ENCODE results near the gene ZMYND10. TPM values are rescaled to one million over a fixed set of nuclear protein-coding genes. Genes with fewer than 3 reads are reported as not detected.

Gene ZMYND10
- total RNA-seq, 4 donors from 2014 or later = 0.28 to 2.1 (median 0.64) TPM

DNA sequence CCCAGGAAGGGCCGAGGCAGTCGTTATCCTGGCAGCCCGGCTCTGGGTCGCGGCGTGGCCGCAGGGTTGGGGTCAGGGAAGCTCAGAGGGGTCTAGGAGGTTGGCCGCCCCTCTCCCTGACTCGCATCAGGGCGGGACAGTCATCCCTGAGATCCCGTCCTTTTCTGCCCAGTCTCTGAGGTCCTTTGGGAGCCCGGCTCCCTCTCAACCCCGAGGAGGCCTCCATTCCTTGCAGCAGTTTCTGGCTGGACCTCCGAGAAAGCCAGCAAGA is 23.5 kb downstream of the ZMYND10 start:
- no peak for ATAC-seq (ENCODE audit: low FRiP score)
- DNase-seq (ENCODE audit: low spot score) = no peak
- TF ChIP-seq, protein P1, sequence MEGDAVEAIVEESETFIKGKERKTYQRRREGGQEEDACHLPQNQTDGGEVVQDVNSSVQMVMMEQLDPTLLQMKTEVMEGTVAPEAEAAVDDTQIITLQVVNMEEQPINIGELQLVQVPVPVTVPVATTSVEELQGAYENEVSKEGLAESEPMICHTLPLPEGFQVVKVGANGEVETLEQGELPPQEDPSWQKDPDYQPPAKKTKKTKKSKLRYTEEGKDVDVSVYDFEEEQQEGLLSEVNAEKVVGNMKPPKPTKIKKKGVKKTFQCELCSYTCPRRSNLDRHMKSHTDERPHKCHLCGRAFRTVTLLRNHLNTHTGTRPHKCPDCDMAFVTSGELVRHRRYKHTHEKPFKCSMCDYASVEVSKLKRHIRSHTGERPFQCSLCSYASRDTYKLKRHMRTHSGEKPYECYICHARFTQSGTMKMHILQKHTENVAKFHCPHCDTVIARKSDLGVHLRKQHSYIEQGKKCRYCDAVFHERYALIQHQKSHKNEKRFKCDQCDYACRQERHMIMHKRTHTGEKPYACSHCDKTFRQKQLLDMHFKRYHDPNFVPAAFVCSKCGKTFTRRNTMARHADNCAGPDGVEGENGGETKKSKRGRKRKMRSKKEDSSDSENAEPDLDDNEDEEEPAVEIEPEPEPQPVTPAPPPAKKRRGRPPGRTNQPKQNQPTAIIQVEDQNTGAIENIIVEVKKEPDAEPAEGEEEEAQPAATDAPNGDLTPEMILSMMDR (IDR thresholded peaks at IDR 0.05) = no peak

- DNase-seq (ENCODE audit: low spot score) (peak; percentile 67), ATAC-seq (ENCODE audit: low FRiP score) (peak; percentile 81)
- TF ChIP-seq, protein P1 (IDR thresholded peaks at IDR 0.05) = peak in 1 of 3 donors; percentile 30
Observed at GRCh38 chr3:50321336-50322114, 24.0 kb downstream of the ZMYND10 start.

GRCh38 chr3:50320853-50321335 is 24.6 kb downstream of the ZMYND10 start:
- ATAC-seq (ENCODE audit: low FRiP score) (peak; percentile 70), DNase-seq (ENCODE audit: low spot score) (no peak)
- TF ChIP-seq, protein P1 (IDR thresholded peaks at IDR 0.05) = no peak

DNA sequence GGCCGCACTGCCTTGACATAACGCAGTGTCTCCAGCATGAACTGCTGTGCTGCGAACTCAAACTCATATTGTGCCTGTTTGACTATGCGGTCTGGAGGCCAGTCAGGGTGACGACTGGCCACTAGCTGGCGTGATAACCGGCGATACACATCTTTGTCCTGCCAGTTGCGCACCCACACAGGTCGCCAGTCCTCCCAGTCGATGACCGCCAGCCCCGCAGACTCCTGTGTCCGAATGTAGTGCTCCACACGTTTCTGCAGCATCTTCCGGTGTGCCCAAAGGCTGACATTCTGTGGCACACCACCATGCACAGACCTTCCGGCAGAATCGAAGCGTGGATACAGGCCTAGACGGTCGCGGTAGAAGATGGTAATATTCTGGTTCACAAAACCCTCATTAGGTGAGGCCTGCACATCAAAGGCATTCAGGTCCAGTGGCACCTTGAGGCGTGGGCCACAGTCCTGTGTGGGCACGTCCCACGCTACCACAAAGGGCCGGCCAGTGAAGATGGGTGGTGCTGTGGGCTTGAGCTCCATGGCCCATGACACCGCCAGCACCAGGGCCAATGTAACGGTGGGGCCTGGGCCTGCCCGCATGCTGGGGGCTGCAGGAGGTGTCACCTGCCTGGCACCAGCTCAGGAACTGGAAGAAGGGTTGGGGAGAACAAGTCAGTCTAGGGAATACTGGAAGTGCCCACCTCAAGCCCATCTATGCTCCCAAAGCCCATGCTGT is 25.5 kb downstream of the ZMYND10 start:
- DNase-seq (ENCODE audit: low spot score) = no peak
- ATAC-seq (ENCODE audit: low FRiP score) = no peak

DNA sequence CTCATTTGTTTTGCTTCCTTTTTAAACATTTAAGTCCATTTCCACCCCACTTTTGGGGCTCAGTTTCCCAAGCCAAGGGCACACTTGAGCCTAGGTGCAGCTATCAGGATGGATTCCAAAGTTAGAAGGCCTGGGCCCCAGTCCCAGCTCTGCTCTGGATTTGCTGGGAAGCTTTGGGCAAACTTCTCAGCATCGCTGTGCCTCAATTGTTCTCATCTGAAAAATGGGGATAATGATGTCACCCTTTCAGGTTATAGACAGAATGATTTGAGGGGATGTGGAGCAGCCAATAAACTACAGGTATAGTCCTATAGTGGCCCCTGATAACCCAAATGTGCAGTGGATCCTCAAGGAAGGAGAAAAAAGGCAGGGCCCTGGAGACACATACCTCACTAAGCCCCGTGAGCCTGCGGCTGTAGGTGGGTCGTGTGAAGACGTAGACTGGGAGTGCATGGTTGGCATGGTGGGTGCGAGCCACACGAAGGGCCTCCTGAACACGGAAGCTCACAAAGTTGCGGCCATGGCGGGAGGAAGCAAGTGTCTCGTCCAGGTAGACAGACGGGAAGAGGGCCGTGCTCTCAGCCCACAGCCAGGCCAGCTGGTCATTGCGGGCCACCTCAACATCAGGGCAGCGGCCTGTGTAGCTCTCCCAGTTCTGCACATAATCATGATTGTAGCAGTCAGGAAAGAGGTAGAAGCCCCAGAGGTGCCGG is 26.2 kb downstream of the ZMYND10 start:
- TF ChIP-seq, protein P1 (IDR thresholded peaks at IDR 0.05) = no peak
- ATAC-seq (ENCODE audit: low FRiP score) (no peak), DNase-seq (ENCODE audit: low spot score) (no peak)

More for the DNA sequence above, 25.5 kb downstream of the ZMYND10 start:
- TF ChIP-seq, protein P1 (IDR thresholded peaks at IDR 0.05) = no peak

- ATAC-seq (ENCODE audit: low FRiP score) = no peak
- TF ChIP-seq, protein P1 (IDR thresholded peaks at IDR 0.05) = no peak
- DNase-seq (ENCODE audit: low spot score) = no peak
Observed at GRCh38 chr3:50318615-50319014, 26.9 kb downstream of the ZMYND10 start.

All from omental fat pad (tissue), 4 donors.